Kidney (tissue), 14 donors: ENCODE data around the gene TKTL1. TPM values are rescaled to one million over a fixed set of nuclear protein-coding genes. Genes with fewer than 3 reads are reported as not detected.
A peak's percentile ranks its signal among the peaks of the same experiment; 100 is the strongest.

Source experiments
- DNase-seq, 5 donors: peaks; one replicate each; pipeline ENCODE4 v3.0.0-alpha.2; 2013 to 2020
- FAIRE-seq: peaks from 2 replicates; lab custom pipeline; 2012; peaks lifted over from hg19 to GRCh38; lab: Jason Lieb, UNC
- H3K27ac ChIP-seq, 2 donors: one replicate each; pipeline ENCODE4 v1.7.0; 2013; ENCODE audit warnings: low read depth in 2 of 2, low read length in 2 of 2, inconsistent platforms in 1 of 2
- H3K27me3 ChIP-seq: one replicate; pipeline ENCODE4 v1.7.1; 2013; ENCODE audit warnings: low read length, inconsistent platforms; ENCODE audit not compliant: control insufficient read depth, insufficient read depth
- H3K36me3 ChIP-seq, 3 donors: one replicate each; pipeline versions ENCODE4 v1.7.0 to v1.7.1; 2013; ENCODE audit warnings: low read length in 3 of 3, control low read depth in 1 of 3, inconsistent platforms in 1 of 3; ENCODE audit not compliant: insufficient read depth in 3 of 3, control insufficient read depth in 2 of 3
- H3K4me1 ChIP-seq, 3 donors: one replicate each; pipeline versions ENCODE4 v1.7.0 to v1.7.1; 2013; ENCODE audit warnings: low read length in 3 of 3, inconsistent platforms in 1 of 3, low read depth in 1 of 3; ENCODE audit not compliant: control insufficient read depth in 2 of 3, insufficient read depth in 2 of 3
- H3K4me3 ChIP-seq, 3 donors: one replicate each; pipeline versions ENCODE4 v1.7.0 to v1.8.1; 2013; ENCODE audit warnings: low read length in 3 of 3, control low read depth in 1 of 3, inconsistent platforms in 1 of 3
- H3K9ac ChIP-seq, 3 donors: one replicate each; pipeline versions ENCODE4 v1.7.0 to v1.7.1; 2013; ENCODE audit warnings: low read length in 3 of 3, control low read depth in 1 of 3, inconsistent platforms in 1 of 3
- H3K9me3 ChIP-seq, 3 donors: one replicate each; pipeline versions ENCODE4 v1.7.0 to v1.7.1; 2013; ENCODE audit warnings: low read length in 3 of 3, control low read depth in 1 of 3, inconsistent platforms in 1 of 3; ENCODE audit not compliant: control insufficient read depth in 2 of 3, insufficient read depth in 1 of 3
- intact Hi-C: fragments of 100-400 bp; cut with DNase I; formaldehyde crosslinking; loops from one replicate; pipeline ENCODE4 v1.11.1; 2022
- polyA plus RNA-seq: library from polyadenylated mRNA; stranded (reverse); fragments of 350-450 nt; fragmentation: Illumina TruSeq; extraction: RNeasy Lipid Tissue Mini Kit (QIAGEN cat#74804); gene quantifications from one replicate; pipeline ENCODE4 v1.2.3, GENCODE V29; 2014; ENCODE audit warnings: low read depth, low replicate concordance; ENCODE audit not compliant: insufficient read depth
- total RNA-seq: library from RNA; stranded (reverse); fragmentation: NEBNext Ultra II Directional; extraction: Animal tissue kit (Norgen Biotek cat#: 25700); gene quantifications from one replicate; pipeline ENCODE4 v1.2.1, GENCODE V29; 2021
- TF ChIP-seq, protein P1 (sequence below): IDR thresholded peaks from 3 replicates; pipeline ENCODE4 v1.5.1; 2012; ENCODE audit warnings: mild to moderate bottlenecking, moderate library complexity, borderline replicate concordance; ENCODE audit not compliant: insufficient read depth; ENCODE audit errors: extremely low read depth
- donor health status: control.
- donor health status: control.
- donor health status: control.
- donor health status: control.
- donor health status: control.
- donor health status: DM: yes; HTN: yes; CAD: no.
- donor health status: Normal renal cell carcinoma (clear cell type).

Gene TKTL1
- total and polyA plus RNA-seq, 2 donors from 2014 or later, result 0.30 to 0.38 TPM

GRCh38 chrX:154308108-154308946 lies 12.7 kb downstream of the TKTL1 start:
- Histone ChIP-seq H3K4me1 (no peaks in the 10 kb centered on the region), H3K27ac (no peak overlapping the region), H3K4me3 (no peak overlapping the region), H3K9ac (no peak overlapping the region), H3K9me3 (no peaks in the 10 kb centered on the region), H3K36me3 (no peaks in the 10 kb centered on the region), H3K27me3 (no peaks in the 10 kb centered on the region)
- TF ChIP-seq, protein P1, sequence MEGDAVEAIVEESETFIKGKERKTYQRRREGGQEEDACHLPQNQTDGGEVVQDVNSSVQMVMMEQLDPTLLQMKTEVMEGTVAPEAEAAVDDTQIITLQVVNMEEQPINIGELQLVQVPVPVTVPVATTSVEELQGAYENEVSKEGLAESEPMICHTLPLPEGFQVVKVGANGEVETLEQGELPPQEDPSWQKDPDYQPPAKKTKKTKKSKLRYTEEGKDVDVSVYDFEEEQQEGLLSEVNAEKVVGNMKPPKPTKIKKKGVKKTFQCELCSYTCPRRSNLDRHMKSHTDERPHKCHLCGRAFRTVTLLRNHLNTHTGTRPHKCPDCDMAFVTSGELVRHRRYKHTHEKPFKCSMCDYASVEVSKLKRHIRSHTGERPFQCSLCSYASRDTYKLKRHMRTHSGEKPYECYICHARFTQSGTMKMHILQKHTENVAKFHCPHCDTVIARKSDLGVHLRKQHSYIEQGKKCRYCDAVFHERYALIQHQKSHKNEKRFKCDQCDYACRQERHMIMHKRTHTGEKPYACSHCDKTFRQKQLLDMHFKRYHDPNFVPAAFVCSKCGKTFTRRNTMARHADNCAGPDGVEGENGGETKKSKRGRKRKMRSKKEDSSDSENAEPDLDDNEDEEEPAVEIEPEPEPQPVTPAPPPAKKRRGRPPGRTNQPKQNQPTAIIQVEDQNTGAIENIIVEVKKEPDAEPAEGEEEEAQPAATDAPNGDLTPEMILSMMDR, result peak; percentile 55
- FAIRE-seq (no peak), DNase-seq (peak in 4 of 5 donors; percentile 50 to 62 (median 56))
- intact Hi-C loops, result no loop called here

DNA sequence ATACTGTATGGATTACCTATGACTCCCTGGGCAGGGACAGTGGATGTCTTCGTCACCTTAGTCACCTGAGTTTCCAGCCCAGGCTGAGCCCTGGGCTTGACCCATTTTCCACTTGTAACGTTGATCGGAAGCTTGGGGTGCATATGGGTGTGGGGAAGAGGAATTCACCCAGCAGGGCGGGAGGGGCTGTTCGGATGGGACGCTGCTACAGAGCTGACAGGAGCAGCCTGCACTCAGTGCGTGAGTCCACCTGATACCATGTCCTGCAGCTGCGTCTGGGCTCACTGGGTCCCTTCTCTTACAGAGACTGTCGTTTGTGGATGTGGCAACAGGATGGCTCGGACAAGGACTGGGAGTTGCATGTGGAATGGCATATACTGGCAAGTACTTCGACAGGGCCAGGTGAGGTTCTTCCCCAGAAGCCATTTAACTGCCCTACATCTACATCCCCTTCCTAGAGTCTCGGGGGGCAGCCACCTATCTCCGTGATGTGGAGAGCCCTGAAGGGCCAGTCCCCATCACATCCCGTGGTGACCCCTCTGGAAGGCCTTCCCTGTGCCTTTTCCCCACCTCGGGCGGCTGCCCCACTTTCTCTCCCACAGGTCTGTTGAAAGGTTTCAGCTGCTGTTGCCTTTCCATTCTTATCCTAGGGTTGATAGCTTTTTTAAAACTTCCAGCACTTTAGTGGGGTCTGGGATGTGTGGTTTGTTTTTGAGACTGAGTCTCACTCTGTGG lies 13.6 kb downstream of the TKTL1 start:
- H3K9me3 ChIP-seq, result no peaks in the 10 kb centered on the region
- no peak overlapping the region for H3K4me3 ChIP-seq
- no peaks in the 10 kb centered on the region for H3K4me1 ChIP-seq
- no peaks in the 10 kb centered on the region for H3K36me3 ChIP-seq
- H3K9ac ChIP-seq, result no peak overlapping the region
- no peak for FAIRE-seq
- no peaks in the 10 kb centered on the region for H3K27me3 ChIP-seq
- intact Hi-C loops, result no loop called here
- H3K27ac ChIP-seq, result no peak overlapping the region
- DNase-seq, result no peak
- TF ChIP-seq, protein P1, result no peak

- Histone ChIP-seq H3K4me3 (no peak overlapping the region), H3K27me3 (no peaks in the 10 kb centered on the region), H3K9ac (no peak overlapping the region), H3K9me3 (no peaks in the 10 kb centered on the region), H3K4me1 (no peaks in the 10 kb centered on the region), H3K27ac (no peak overlapping the region), H3K36me3 (no peaks in the 10 kb centered on the region)
- no peak for FAIRE-seq
- TF ChIP-seq, protein P1, result no peak
- peak in 2 of 5 donors; percentile 23 to 58 for DNase-seq
- intact Hi-C loops, result no loop called here
Observed at GRCh38 chrX:154310616-154311536, 15.3 kb downstream of the TKTL1 start.
